ENCODE results near the gene PMM2. TPM values are rescaled to one million over a fixed set of nuclear protein-coding genes. Genes with fewer than 3 reads are reported as not detected.
"Not testable (repeated sequence)": the region's sequence is repeated elsewhere in the genome, so short reads cannot be mapped to it uniquely, and the experiment has no call there.

Gene PMM2
- total RNA-seq, 1 donor = 42.7 TPM

- H3K4me2 ChIP-seq (ENCODE audit: insufficient read depth, low read length) = no peak overlapping the region
- TF ChIP-seq CTCF (IDR thresholded peaks at IDR 0.05; ENCODE audit: extremely low read depth, low read depth, low read length) = no peak
- H2AFZ ChIP-seq (ENCODE audit: low read length) = no peak overlapping the region
- no peak overlapping the region for H3K27ac ChIP-seq (ENCODE audit: low read depth, low read length)
- peaks cover 52% of the 10 kb centered on the region for H3K79me2 ChIP-seq (ENCODE audit: insufficient read depth, low read length)
- peaks cover 35% of the 10 kb centered on the region for H3K36me3 ChIP-seq (ENCODE audit: insufficient read depth, low read length)
- peaks cover 7% of the 10 kb centered on the region for H3K4me1 ChIP-seq (ENCODE audit: insufficient read depth, low read length)
- H3K9me3 ChIP-seq (ENCODE audit: low read depth, low read length) = no peaks in the 10 kb centered on the region
- no peak for DNase-seq (ENCODE audit: insufficient read length, low spot score, missing footprints)
- H3K4me3 ChIP-seq (ENCODE audit: insufficient read depth, low read length) = no peak overlapping the region
- peaks cover 17% of the 10 kb centered on the region for H4K20me1 ChIP-seq (ENCODE audit: insufficient read depth, low read length)
- no peaks in the 10 kb centered on the region for H3K27me3 ChIP-seq (ENCODE audit: insufficient read depth, low read length)
Observed at GRCh38 chr16:8832717-8833105, 35.1 kb downstream of the PMM2 start.

- not testable (repeated sequence) for H3K9me3 ChIP-seq (ENCODE audit: low read depth, low read length); DNase-seq (ENCODE audit: insufficient read length, low spot score, missing footprints); H3K4me3 ChIP-seq (ENCODE audit: insufficient read depth, low read length); H3K27ac ChIP-seq (ENCODE audit: low read depth, low read length); H3K4me1 ChIP-seq (ENCODE audit: insufficient read depth, low read length); H3K4me2 ChIP-seq (ENCODE audit: insufficient read depth, low read length); H2AFZ ChIP-seq (ENCODE audit: low read length); H3K36me3 ChIP-seq (ENCODE audit: insufficient read depth, low read length); H3K27me3 ChIP-seq (ENCODE audit: insufficient read depth, low read length)
- Histone ChIP-seq H4K20me1 (ENCODE audit: insufficient read depth, low read length) (peaks cover 10% of the 10 kb centered on the region), H3K79me2 (ENCODE audit: insufficient read depth, low read length) (peaks cover 47% of the 10 kb centered on the region)
Observed at GRCh38 chr16:8836797-8837196, 39.2 kb downstream of the PMM2 start.

- not testable (repeated sequence) for H4K20me1 ChIP-seq (ENCODE audit: insufficient read depth, low read length); DNase-seq (ENCODE audit: insufficient read length, low spot score, missing footprints); H3K9me3 ChIP-seq (ENCODE audit: low read depth, low read length); H3K4me2 ChIP-seq (ENCODE audit: insufficient read depth, low read length); H3K4me1 ChIP-seq (ENCODE audit: insufficient read depth, low read length); H2AFZ ChIP-seq (ENCODE audit: low read length); H3K27me3 ChIP-seq (ENCODE audit: insufficient read depth, low read length); H3K4me3 ChIP-seq (ENCODE audit: insufficient read depth, low read length); H3K27ac ChIP-seq (ENCODE audit: low read depth, low read length); H3K36me3 ChIP-seq (ENCODE audit: insufficient read depth, low read length)
- H3K79me2 ChIP-seq (ENCODE audit: insufficient read depth, low read length) = peaks cover 39% of the 10 kb centered on the region
Observed at GRCh38 chr16:8837594-8837993, 40.0 kb downstream of the PMM2 start.

GRCh38 chr16:8842016-8842415 lies 44.4 kb downstream of the PMM2 start:
- peaks cover 50% of the 10 kb centered on the region for H3K79me2 ChIP-seq (ENCODE audit: insufficient read depth, low read length)
- H2AFZ ChIP-seq (ENCODE audit: low read length); H3K27me3 ChIP-seq (ENCODE audit: insufficient read depth, low read length): not testable (repeated sequence)

GRCh38 chr16:8843296-8843695 lies 45.7 kb downstream of the PMM2 start:
- Histone ChIP-seq H3K79me2 (ENCODE audit: insufficient read depth, low read length) (peaks cover 52% of the 10 kb centered on the region), H4K20me1 (ENCODE audit: insufficient read depth, low read length) (peaks cover 26% of the 10 kb centered on the region), H3K36me3 (ENCODE audit: insufficient read depth, low read length) (peaks cover 27% of the 10 kb centered on the region)
- H3K4me3 ChIP-seq (ENCODE audit: insufficient read depth, low read length); H2AFZ ChIP-seq (ENCODE audit: low read length); H3K27me3 ChIP-seq (ENCODE audit: insufficient read depth, low read length); H3K4me1 ChIP-seq (ENCODE audit: insufficient read depth, low read length); H3K9me3 ChIP-seq (ENCODE audit: low read depth, low read length); H3K4me2 ChIP-seq (ENCODE audit: insufficient read depth, low read length); H3K27ac ChIP-seq (ENCODE audit: low read depth, low read length); DNase-seq (ENCODE audit: insufficient read length, low spot score, missing footprints): not testable (repeated sequence)

More at GRCh38 chr16:8842016-8842415, 44.4 kb downstream of the PMM2 start:
- not testable (repeated sequence) for H3K27ac ChIP-seq (ENCODE audit: low read depth, low read length); H3K4me1 ChIP-seq (ENCODE audit: insufficient read depth, low read length); H3K4me3 ChIP-seq (ENCODE audit: insufficient read depth, low read length); H3K9me3 ChIP-seq (ENCODE audit: low read depth, low read length); H3K4me2 ChIP-seq (ENCODE audit: insufficient read depth, low read length); DNase-seq (ENCODE audit: insufficient read length, low spot score, missing footprints)
- Histone ChIP-seq H4K20me1 (ENCODE audit: insufficient read depth, low read length) (peaks cover 17% of the 10 kb centered on the region), H3K36me3 (ENCODE audit: insufficient read depth, low read length) (peaks cover 16% of the 10 kb centered on the region)

- Histone ChIP-seq H3K27me3 (ENCODE audit: insufficient read depth, low read length) (no peaks in the 10 kb centered on the region), H3K4me2 (ENCODE audit: insufficient read depth, low read length) (no peak overlapping the region), H3K27ac (ENCODE audit: low read depth, low read length) (no peak overlapping the region), H3K4me1 (ENCODE audit: insufficient read depth, low read length) (peaks cover 34% of the 10 kb centered on the region), H3K79me2 (ENCODE audit: insufficient read depth, low read length) (peaks cover 36% of the 10 kb centered on the region), H3K4me3 (ENCODE audit: insufficient read depth, low read length) (no peak overlapping the region), H3K36me3 (ENCODE audit: insufficient read depth, low read length) (peaks cover 41% of the 10 kb centered on the region), H4K20me1 (ENCODE audit: insufficient read depth, low read length) (peaks cover 37% of the 10 kb centered on the region), H3K9me3 (ENCODE audit: low read depth, low read length) (no peaks in the 10 kb centered on the region), H2AFZ (ENCODE audit: low read length) (no peak overlapping the region)
- no peak for TF ChIP-seq CTCF (IDR thresholded peaks at IDR 0.05; ENCODE audit: extremely low read depth, low read depth, low read length)
- no peak for DNase-seq (ENCODE audit: insufficient read length, low spot score, missing footprints)
Observed at GRCh38 chr16:8845699-8846298, 48.2 kb downstream of the PMM2 start.
